GM18498 (cell line): ENCODE data around the gene CPHXL.
A peak's percentile ranks its signal among the peaks of the same experiment; 100 is the strongest.

Source experiments
- ATAC-seq: cut with Tn5 transposase; IDR thresholded peaks from one replicate; pipeline ENCODE4 v1.9.1; 2021; ENCODE audit warnings: mild to moderate bottlenecking, moderate library complexity; ENCODE audit not compliant: unreplicated experiment

CPHXL gene

DNA sequence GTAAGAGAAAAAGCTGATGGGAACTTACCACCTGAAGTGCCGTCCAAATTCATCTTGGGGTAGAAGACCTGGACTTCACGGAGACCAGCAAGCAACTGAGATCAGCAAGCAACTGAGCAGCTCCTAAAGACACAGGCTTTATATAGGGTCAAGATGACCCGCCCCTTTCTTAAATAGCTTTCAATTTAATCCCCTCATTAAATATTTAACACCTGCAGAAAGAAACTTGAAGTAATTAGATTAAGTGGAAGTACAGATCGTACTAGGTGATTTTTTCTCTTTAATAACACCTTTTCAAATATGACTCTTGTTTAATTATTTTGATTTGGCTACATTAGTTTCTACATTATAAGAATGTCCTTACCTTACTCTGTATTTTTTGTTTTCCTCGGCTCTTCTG lies at the start of gene CPHXL:
Gene CPHXL, minus strand, starts transcription at position 101 of the 400 bp plus-strand sequence. Its CDS starts 48 bp downstream, at position 53.
- no peak for ATAC-seq

DNA sequence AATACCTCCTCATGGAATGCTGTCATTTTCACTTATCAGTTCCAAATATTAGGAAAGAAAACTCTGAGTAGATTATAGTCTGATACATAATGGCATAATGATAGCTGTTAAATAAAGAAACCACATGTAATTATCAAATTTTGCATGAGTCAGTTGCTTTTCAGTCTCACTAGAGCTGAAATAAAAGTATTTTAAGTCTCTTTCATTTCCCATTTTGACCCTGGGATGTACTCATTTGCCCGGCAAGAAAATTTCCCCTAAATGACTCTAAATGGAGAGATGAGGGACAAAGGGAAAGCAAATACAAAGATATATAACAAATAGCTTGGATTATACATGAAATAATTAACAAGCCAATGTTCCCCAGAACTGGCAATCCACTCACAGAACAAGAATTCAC lies 47.9 kb upstream of the CPHXL start:
- ATAC-seq, result peak; percentile 51

DNA sequence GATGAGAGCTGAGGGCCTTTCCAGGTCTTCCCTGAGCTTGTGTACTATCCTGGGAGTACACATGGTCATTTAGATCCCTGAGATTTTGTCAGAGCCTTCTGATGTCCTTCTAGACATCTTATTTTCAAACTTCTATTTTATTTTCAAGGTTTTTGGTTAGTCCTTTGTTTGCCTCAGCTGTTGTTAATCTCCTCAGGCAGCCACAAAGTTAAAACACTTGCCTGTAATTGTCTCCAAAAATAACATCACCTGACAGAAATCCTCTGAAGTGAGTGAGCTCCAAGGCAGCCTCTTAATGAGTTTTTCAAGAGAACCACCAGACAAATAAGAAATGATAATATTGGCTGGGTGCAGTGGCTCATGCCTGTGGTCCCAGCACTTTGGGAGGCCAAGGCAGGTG lies 43.8 kb upstream of the CPHXL start:
- ATAC-seq, result no peak

DNA sequence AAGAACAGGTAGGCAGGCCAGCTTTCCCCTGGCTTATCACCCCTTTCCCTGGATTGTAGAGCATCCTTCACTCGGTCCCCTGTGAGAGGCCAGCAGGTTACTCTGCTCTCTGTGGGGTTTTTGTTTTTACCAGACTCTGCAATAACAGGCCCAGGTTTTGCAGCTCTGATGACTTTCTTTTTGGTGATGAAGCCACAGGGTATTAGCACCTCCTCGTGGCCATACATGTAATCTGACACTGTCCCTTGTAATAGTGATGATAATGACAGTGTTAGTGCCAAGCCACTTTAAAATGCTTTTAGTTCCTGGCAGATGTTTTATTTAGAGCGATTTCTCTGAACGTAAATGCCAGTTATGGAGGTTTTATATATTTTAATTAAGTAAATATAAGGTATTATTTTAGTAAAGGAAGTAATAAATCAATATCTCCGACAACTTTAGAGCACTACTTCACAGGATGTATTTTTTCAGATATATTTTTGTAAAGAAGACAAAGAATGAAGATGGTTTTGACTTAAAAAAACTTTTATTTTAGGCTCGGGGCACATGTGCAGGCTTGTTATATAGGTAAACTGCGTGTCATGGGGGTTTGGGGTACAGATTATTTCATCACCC lies 38.0 kb upstream of the CPHXL start:
- peak; percentile 90 for ATAC-seq

DNA sequence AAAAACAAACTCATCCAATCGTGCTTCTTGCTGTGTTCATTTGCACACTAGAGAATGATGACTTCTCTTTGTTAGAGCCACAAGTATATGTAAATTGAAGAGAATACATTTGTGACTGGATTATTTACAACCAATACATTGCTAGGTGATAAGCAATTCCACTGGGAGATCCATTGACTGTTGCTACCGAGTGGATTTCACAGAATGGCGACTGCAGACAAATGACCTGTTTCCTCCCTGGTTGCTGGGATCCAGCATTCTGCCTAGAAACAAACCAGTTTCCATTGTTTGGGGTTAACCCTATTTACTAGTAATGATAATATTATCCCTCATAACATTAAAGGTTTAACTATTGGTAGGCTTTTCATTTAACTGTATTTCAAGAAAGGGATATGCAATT lies 36.9 kb upstream of the CPHXL start:
- no peak for ATAC-seq

DNA sequence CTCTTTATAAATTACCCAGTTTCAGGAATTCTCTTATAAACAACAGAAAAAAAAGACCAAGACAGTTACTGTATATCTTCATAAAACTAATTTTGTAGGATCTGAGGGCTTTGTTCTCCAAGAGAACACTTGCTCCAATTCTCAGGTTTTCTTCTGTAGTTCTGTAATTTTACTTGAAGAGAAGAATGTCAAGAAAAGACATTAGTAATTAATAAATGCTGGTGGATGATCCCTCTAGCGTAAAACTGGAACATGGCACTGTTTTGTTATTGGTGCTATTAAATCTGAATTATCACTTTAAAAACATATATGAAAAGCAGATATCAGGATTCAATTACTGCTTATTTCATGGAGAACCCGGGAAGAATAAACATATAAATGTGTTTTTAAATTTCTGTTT lies 36.5 kb upstream of the CPHXL start:
- ATAC-seq, result no peak

DNA sequence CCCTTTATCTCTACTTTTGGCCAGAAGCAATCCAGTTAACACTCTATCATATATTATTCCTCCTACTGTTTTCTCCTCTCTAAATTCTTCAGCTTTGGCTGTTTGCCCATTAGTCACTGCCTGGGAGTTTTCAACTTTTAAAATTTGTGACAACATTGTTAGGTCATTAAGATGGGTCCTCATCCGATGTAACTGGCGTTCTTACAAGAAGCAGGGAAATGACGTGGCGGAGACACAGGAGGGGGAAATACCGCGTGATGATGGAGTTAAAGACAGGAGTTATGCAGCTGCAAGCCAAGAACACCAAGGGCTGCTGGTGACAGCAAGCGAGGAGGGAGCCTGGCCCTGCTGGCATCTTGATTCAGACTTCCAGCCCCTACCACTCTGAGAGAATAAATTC lies 34.8 kb upstream of the CPHXL start:
- peak; percentile 20 for ATAC-seq

DNA sequence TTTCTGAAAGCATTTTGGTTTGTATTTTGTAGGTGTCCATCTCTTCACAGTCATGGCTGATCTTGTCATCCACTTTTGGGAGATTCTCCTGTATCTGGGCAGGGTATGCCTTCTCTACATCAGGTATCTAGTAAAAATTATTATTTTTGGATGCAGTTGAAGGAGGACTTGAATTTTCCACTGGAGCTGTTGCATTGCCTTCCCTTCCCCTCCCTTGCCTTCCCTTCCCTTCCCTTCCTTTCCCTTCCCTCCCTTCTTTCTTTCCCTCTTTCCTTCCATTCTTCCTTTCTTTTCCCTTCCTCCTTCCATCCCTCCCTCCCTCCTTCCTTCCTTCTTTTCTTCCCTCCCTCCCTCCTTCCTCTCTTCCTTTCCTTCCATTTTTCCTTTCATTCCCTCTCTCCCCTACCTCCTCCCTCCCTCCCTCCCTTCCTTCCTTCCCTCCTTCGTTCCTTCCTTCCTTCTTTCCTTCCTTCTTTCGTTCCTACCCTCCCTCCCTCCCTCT lies 33.8 kb upstream of the CPHXL start:
- no peak for ATAC-seq

DNA sequence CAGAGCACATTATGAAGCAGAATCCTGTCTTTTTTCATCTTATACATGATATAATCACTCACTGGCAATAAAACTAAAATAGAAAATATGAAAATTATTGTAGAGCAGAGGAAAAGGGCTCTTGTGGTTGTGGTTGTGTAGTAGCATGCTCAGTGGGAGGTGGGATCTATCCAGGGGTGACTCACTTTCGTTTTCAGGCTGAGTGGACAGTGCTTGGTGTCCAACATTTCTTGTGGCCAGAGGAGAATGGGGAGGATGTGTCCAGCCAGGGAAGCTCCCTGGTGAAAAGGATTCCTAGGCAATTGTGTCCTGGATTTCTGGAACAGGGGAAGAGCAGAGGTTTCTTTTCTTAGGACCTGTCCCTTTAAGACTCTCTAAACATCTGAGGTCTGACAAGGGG lies 31.9 kb upstream of the CPHXL start:
- no peak for ATAC-seq

DNA sequence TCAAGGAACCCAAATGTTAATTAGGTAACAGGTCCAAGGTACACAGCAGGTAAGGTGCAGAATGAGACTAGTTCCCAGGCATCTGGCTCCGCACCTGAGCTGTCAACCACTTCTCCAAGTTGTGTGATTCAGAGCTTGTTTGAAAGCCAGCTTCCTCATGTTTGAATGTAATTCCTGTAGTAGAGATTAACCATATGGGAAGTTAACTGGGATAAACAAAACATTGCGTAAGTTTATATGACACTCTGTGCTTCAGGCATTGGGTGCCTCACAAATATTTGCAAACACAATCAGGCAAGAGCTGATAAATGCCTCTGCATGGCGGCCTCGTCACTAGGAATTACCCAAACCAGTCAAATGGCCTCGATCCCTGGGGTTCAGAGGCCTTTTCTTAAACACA lies 27.9 kb upstream of the CPHXL start:
- no peak for ATAC-seq

DNA sequence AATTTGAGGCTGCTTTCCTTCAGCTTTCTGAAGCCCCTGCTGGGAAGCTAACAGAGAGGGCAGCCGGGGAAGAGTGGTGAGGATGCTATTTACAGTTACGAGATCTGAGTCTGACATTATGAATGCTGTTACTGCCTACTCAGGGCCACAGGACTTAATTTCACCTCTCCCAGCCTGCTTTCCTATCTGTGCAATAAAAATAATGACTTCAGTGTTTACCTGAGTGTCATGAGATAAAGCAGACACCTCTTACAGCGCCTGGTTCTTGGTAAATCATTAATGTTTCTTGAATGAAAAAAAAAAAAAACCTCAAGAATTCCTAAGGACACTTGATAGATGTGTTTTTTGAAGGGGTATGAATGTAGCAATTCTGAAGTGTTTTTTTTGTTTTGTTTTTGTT lies 24.2 kb upstream of the CPHXL start:
- no peak for ATAC-seq

DNA sequence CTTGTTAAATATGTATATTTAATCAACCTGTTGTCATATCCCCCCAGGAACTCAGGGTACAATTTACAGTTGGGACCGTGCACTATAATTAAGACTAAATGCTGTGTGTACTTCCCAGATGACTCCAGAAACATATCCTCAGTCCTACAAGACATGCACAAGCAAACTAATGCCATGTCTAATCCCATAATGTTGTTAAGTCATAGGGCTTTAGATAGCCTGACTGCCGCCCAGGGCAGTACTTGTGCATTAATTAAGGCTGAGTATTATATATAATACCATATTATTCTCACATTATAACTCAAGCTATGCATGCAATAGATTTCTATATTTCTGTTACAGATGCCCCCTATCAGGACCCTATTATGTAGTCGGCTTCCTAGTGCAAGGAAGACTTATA lies 20.1 kb upstream of the CPHXL start:
- no peak for ATAC-seq

DNA sequence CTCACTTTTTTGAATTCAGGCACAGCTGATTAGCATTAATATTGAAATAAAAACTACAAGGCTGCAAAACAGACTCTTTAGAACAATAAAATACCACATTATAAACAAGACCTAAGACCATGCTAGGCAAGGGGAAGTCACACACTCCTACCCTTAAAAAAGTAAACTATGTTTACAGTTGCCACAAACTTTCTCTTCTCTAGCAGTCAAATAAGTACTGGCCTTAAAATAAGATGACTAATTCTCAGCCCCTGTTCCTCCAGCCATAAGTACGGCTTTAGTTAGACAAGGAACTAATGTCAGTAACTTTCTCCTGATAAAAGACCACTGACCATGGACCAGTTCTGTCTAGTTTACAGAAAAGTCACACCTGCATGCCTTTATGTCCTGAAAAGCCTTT lies 19.5 kb upstream of the CPHXL start:
- peak; percentile 65 for ATAC-seq

DNA sequence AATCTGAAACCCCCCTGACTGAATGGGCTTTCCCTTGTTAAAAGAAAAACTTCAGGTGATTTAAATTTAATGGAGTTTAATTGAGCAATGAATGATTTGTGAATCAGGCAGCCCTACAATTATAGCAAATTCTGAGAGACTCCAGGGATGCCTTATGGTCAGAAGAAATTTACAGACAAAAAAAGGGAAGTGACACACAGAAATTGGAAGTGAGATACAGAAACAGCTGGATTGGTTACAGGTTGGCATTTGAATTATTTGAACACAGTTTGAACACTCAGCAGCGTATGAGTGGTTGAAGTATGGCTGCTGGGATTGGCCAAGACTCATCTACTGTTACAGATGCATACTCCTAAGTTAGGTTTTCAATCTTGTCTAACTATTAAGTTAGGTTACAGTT lies 19.0 kb upstream of the CPHXL start:
- ATAC-seq, result peak; percentile 44

DNA sequence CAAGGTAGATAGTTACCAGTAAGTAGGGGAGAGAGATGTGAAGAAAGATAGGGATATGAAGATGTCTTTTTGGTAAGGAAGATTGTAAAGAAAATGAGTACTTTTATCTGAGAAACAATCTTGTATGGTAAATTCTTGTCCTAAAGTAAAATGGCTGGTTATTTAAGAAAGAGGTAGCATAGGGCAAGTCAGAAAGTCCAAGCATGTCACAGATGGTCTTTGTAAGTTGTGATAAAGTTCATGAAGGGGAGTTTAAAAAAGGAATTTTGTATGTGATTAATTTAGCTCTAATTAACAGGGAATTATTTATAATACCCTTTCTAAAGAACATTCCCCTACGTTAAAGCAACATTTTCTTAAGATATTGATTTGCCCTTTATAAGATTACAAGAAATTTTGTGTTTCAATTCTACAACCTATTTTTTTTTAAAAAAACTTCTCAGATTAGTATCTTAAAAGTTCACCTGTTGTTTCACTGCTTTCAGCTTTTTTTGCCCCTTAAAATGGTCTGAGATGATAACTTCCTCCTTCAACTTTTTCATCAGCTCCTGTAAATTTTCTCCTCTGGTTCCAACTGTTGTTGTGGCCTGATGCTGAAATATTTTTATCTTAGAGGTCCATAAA lies 16.2 kb upstream of the CPHXL start:
- ATAC-seq, result no peak

DNA sequence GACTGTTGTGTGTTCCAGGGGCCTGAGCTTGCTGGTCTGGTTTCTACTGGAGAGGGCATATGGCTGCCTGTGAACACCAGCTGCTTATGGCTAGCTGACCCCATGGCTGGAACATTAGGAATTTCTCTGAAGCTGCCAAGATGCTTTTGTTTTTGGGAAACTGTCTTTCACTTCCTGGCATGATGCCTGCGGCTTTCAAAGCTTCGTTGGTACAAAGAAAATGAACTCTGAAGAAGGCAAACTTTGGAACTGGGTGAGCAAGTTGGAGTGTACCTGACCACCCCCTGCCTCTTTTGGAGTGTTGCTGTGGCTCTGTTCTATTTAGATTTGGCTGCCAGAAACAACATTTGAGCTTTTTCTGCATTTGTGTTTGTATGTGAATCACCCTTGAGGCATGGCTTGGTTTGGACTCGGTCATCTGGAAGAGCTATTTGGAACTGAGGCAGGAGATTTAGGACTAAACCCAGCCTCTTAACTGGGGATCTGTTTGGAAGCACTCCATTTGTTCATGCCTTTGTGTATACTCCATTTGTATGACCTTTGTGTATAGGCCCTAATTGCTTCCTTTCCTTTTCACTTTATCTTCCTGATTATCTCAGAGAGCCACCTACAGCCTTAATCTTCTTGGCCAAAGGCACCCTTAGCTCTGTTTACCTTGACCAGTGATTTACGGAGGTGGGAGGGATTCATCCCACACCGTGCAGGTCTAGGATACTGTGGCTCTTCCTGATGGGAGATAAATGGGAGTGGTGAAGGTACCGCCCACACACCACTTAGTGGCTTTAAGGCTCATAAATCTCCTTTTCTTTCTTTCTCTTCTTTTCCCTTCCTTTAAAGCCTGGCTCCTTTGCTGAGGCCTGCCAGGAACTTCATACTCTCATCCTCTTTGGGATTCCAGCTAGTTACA lies 7.3 kb upstream of the CPHXL start:
- no peak for ATAC-seq

DNA sequence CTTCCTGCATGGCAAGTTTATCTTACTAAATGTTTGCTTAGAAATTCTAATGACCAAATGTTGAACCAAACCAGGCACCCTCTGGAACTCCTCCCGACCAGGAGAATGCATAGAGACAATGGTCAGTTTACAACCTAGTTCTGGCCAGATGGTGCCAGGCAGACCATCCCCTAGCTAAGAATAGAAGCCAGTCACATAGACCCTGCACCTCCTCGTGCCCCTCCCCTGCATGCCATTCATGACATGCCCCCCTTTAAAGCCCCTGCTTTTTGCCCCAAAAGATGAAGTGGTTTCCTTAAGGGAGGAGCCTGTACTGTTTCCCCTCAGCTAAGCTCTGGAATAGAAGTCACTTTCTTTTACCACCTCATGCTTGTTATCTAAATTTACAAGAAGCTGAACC lies 6.6 kb upstream of the CPHXL start:
- ATAC-seq, result no peak

DNA sequence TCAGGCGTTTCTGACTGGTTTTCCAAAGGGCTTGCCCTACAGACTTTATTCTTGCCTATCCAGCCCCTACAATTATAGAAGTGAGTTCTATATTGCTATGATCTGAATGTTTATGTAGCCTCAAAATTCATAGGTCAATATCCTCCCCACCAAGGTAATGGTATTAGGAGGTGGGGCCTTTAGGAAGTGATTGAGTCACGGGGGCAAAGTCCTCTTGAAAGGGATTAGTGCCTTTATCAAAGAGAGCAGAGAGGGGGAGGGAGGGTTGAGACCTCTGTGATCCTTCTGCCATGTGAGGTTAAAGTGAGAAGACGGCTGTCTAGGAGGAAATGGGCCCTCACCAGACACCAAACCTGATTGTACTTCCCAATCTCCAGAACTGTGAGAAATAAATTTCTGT lies 931 bp upstream of the CPHXL start:
- no peak for ATAC-seq

DNA sequence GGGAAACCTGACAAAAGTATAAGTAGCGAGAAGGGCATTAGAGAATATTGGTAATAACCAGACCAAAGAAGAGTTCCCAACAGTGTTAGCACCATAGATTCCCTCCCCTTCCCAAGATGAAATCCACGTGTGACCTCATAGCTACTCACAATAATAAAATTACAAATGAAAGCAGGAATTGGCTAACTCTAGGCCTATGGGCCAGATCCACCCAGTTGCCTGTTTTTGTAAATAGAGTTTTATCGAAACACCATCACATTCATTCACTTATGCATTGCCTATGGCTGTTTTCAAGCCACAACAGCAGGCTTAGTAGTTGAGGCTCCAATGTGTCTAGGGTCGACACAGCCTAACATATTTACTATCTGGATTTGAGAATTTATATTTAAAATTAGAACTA lies 7.8 kb downstream of the CPHXL start:
- no peak for ATAC-seq

DNA sequence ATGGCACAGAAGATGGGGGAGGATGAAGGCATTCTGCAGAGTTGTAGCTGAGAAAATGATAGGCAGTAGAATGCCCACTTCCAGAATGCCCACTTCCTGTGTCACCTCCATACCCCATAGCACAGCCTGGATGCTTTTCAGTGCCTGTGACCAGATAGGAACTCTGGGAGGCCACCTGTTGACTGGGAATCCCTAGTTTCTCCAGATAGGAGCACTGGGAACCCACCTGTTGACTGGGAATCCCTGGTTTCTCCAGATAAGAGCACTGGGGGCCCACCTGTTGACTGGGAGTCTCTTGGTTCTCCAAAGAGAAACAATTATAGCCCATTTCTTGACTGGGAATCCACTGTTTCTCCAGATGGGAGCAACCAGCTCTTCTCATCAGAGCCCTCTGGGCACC lies 11.6 kb downstream of the CPHXL start:
- no peak for ATAC-seq

DNA sequence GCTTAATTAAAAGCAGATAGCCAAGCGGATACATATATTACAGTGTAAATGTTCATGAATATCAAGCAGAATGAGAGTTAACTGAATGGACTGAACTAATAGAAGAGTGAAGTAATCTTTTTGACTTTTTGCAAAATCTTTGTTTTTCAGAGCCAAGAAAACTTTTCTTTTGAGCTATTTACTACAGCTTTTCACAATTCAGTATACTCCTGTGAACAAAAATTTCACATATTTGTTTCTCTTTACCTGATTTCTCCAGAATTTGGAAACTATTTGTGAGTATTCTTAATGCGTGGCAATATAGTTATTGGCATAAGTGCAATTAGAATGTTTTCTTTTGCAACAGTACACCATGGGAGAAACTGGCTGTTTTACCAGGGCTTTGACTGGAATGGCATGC lies 15.9 kb downstream of the CPHXL start:
- no peak for ATAC-seq

DNA sequence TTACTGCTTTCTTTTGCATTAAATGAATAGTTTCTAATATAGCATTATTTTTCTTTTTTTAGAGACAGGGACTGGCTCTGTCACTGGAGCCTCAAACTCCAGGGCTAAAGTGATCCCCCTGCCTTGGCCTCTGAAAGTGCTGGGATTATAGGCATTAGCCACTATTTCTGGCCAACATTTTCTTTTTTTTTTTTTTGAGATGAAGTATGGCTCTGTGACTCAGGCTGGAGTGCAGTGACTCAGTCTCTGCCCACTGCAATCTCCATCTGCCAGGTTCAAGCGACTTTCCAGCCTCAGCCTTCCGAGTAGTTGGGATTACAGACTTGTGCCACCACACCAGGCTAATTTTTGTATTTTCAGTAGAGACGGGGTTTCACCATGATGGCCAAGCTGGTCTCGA lies 23.0 kb downstream of the CPHXL start:
- ATAC-seq, result no peak
